Testis (tissue), 3 donors: ENCODE data around the gene ARL8A. TPM values are rescaled to one million over a fixed set of nuclear protein-coding genes. Genes with fewer than 3 reads are reported as not detected.

Experiments used
- DNase-seq: peaks from one replicate; pipeline ENCODE4 v3.0.0-alpha.2; 2019
- H3K27ac ChIP-seq, 2 donors: fragments of 200-600 bp; sonication (generic); one replicate each; pipeline ENCODE4 v1.5.1; 2019
- H3K27me3 ChIP-seq: fragments of 200-600 bp; sonication (generic); one replicate; pipeline ENCODE4 v1.5.1; 2019
- H3K36me3 ChIP-seq: fragments of 200-600 bp; sonication (generic); one replicate; pipeline ENCODE4 v1.5.1; 2017; ENCODE audit warnings: low read depth; ENCODE audit errors: missing control alignments
- H3K4me1 ChIP-seq: fragments of 200-600 bp; sonication (generic); one replicate; pipeline ENCODE4 v1.5.1; 2019
- H3K4me3 ChIP-seq, 2 donors: fragments of 200-600 bp; sonication (generic); one replicate each; pipeline ENCODE4 v1.5.1; 2017 to 2019
- H3K9me3 ChIP-seq: fragments of 200-600 bp; sonication (generic); one replicate; pipeline ENCODE4 v1.5.1; 2017
- POLR2A ChIP-seq: fragments of 450-650 bp; IDR thresholded peaks from one replicate; pipeline ENCODE4 v1.6.1; 2017; ENCODE audit warnings: antibody characterized with exemption, mild to moderate bottlenecking, moderate library complexity
- WGBS, 2 donors: methylation state at CpG; one replicate each; pipeline ENCODE4 v1.1.5; 2018; 5-methylcytosine and 5-hydroxymethylcytosine counted together
- intact Hi-C: fragments of 100-400 bp; cut with DNase I; formaldehyde crosslinking; loops from one replicate; pipeline ENCODE4 v1.15.1; 2023; ENCODE audit warnings: low total_unique reads
- polyA plus RNA-seq: library from polyadenylated mRNA; stranded (reverse); fragments of 350-450 nt; fragmentation: Illumina TruSeq; extraction: RNeasy Lipid Tissue Mini Kit (QIAGEN cat#74804); gene quantifications from one replicate; pipeline ENCODE4 v1.2.3, GENCODE V29; 2014; ENCODE audit warnings: low read depth, low replicate concordance; ENCODE audit not compliant: insufficient read depth
- total RNA-seq, 2 donors: library from RNA; depleted of rRNA; stranded (reverse); fragments of >200 nt; gene quantifications; one replicate each; pipeline ENCODE4 v1.2.3, GENCODE V29; 2016
- TF ChIP-seq, protein P1 (sequence below), 3 experiments: fragments of 450-650 bp in 2 of 3; fragments of 200-600 bp in 1 of 3; sonication (generic) in 1 of 3; IDR thresholded peaks; one replicate each; pipeline ENCODE4 v1.5.1; 2016 to 2019; ENCODE audit warnings: antibody characterized with exemption in 3 of 3, mild to moderate bottlenecking in 2 of 3, moderate library complexity in 1 of 3

Gene ARL8A
- total and polyA plus RNA-seq, 3 donors from 2014 or later: 46.9 to 80.8 (median 63.9) TPM

DNA sequence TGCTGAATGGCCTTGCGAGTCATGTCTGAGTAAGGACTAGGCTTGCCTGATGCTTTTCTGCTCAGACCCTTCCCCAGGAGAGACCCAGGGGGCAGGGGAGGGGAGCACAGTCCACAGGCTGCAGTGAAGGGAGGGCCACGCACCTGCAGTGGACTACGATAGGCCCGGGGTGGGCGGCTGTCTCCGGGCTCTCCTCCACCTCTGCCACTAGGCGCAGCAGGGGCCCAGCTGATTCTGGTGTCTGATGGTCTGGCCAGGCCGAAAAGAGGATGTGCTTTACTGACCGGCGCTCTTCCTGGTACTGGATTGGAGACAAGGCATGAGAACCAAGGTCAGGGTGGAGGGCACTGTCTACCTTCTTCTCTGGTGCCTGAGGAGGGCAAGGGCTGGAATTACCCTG is 7.9 kb upstream of the ARL8A start:
- Histone ChIP-seq H3K27me3 (no peaks in the 10 kb centered on the region), H3K27ac (no peak overlapping the region), H3K9me3 (no peaks in the 10 kb centered on the region), H3K4me1 (peaks cover 16% of the 10 kb centered on the region), H3K36me3 (no peaks in the 10 kb centered on the region), H3K4me3 (no peak overlapping the region)
- no peak for DNase-seq
- intact Hi-C loops: no loop called here
- TF ChIP-seq POLR2A: no peak
- TF ChIP-seq, protein P1, sequence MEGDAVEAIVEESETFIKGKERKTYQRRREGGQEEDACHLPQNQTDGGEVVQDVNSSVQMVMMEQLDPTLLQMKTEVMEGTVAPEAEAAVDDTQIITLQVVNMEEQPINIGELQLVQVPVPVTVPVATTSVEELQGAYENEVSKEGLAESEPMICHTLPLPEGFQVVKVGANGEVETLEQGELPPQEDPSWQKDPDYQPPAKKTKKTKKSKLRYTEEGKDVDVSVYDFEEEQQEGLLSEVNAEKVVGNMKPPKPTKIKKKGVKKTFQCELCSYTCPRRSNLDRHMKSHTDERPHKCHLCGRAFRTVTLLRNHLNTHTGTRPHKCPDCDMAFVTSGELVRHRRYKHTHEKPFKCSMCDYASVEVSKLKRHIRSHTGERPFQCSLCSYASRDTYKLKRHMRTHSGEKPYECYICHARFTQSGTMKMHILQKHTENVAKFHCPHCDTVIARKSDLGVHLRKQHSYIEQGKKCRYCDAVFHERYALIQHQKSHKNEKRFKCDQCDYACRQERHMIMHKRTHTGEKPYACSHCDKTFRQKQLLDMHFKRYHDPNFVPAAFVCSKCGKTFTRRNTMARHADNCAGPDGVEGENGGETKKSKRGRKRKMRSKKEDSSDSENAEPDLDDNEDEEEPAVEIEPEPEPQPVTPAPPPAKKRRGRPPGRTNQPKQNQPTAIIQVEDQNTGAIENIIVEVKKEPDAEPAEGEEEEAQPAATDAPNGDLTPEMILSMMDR (IDR thresholded peaks at IDR 0.05): no peak
- WGBS, 2 donors: 80 to 96% methylated on average over 5 to 10 of the region's 10 CpGs

DNA sequence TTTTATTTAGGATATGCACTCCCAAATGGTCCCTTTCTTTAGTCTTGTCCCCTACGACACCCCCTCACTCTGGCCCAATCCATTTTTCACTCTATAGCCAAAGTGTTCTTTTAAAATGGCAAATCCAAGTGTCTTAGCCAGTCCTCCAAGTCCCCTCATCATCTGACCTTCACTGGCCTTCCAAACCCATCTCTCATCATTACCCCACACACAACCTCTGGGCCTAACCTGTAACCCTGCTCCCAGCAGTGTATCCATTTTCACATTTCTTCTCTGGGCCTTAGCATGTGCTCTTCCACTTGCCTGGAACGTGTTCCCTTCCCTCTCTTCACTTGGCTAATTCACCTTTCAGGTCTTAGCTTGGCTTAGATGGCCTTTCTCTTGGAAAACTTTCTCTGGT is 6.5 kb upstream of the ARL8A start:
- no peaks in the 10 kb centered on the region for H3K27me3 ChIP-seq
- no peak for TF ChIP-seq POLR2A
- TF ChIP-seq, protein P1 (IDR thresholded peaks at IDR 0.05): no peak
- H3K27ac ChIP-seq: no peak overlapping the region
- no peak overlapping the region for H3K4me3 ChIP-seq
- WGBS, 2 donors: 91 to 93% methylated on average over 2 of the region's 2 CpGs
- H3K36me3 ChIP-seq: no peaks in the 10 kb centered on the region
- no peak for DNase-seq
- no peaks in the 10 kb centered on the region for H3K9me3 ChIP-seq
- intact Hi-C loops: no loop called here
- H3K4me1 ChIP-seq: peaks cover 7% of the 10 kb centered on the region

DNA sequence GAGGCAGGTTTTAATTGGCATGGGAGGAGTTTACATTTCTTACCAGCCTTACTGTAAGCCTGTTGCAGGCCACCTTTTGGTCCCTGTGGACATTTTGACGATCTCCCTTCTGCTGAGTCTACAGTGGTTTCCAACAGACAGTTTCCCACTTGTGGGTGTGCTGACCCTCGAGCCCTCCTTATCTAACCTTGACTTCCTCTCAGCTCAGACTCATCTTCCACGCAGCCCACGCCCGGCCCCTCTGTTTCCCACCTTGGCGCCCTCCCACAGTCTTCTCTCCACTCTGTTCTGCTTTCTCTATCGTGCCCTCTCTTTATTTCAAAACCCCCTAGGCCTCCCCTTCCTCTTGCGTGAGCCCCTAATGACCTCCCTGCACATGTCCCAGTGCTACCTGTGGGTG is 6.1 kb upstream of the ARL8A start:
- Histone ChIP-seq H3K4me3 (no peak overlapping the region), H3K9me3 (no peaks in the 10 kb centered on the region), H3K4me1 (peaks cover 6% of the 10 kb centered on the region), H3K36me3 (no peaks in the 10 kb centered on the region), H3K27ac (no peak overlapping the region), H3K27me3 (no peaks in the 10 kb centered on the region)
- 75 to 88% methylated on average over 8 of the region's 8 CpGs for WGBS, 2 donors
- TF ChIP-seq POLR2A: no peak
- TF ChIP-seq, protein P1 (IDR thresholded peaks at IDR 0.05): no peak
- DNase-seq: no peak
- intact Hi-C loops: no loop called here

DNA sequence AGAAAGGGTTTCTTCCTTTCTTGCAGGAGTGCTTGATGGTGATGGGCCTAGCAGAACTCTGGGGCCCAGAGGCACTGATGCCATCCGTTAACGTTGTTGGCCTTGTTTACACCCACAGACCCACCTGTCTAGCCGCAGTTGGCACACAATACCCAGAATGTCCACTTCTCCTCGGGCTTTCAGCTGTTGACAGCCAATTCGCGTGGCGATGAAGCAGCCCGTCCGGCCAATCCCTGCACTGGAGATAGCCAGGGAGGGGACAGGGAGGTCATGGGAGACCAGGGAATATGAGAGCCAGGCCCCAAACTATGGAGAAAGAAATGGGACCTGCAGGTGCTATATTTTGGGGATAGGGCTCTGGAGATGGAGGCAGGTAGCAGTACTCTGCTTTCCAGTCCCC is 5.7 kb upstream of the ARL8A start:
- Histone ChIP-seq H3K4me1 (peaks cover 6% of the 10 kb centered on the region), H3K9me3 (no peaks in the 10 kb centered on the region), H3K27ac (no peak overlapping the region), H3K36me3 (no peaks in the 10 kb centered on the region), H3K4me3 (no peak overlapping the region), H3K27me3 (no peaks in the 10 kb centered on the region)
- intact Hi-C loops: no loop called here
- DNase-seq: no peak
- WGBS, 2 donors: 87 to 92% methylated on average over 9 of the region's 9 CpGs
- no peak for TF ChIP-seq POLR2A
- TF ChIP-seq, protein P1 (IDR thresholded peaks at IDR 0.05): no peak

DNA sequence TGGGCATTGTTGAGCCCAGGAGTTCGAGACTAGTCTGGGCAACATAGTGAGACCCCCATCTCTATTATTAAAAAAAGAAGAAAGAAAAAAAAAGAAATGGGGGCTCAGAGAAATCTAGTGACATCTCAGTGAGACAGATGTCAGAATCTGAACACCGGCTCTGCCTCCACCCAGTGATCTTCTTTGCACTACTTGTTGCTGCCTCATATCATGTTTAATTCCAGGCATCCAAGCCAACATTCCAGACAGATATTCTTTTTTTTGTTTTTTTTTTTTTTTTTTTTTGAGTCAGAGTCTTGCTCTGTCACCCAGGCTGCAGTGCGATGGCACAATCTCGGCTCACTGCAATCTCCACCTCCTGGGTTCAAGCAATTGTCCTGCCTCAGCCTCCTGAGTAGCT is 5.0 kb upstream of the ARL8A start:
- H3K27me3 ChIP-seq: no peaks in the 10 kb centered on the region
- intact Hi-C loops: no loop called here
- WGBS, 2 donors: 58 to 76% methylated on average over 4 of the region's 4 CpGs
- no peak overlapping the region for H3K4me3 ChIP-seq
- H3K4me1 ChIP-seq: peaks cover 5% of the 10 kb centered on the region
- no peak for DNase-seq
- no peaks in the 10 kb centered on the region for H3K9me3 ChIP-seq
- no peak overlapping the region for H3K27ac ChIP-seq
- TF ChIP-seq, protein P1 (IDR thresholded peaks at IDR 0.05): no peak
- no peak for TF ChIP-seq POLR2A
- H3K36me3 ChIP-seq: no peaks in the 10 kb centered on the region
